VCaP (cell line): ENCODE data around the gene TSPAN18.
A peak's percentile ranks its signal among the peaks of the same experiment; 100 is the strongest.

ENCODE experiments used
- H3K27ac ChIP-seq: fragments of 450-650 bp; 2 replicates; pipeline ENCODE4 v1.5.1; 2017
- CTCF ChIP-seq: fragments of 450-650 bp; conservative IDR thresholded peaks from 2 replicates; pipeline ENCODE4 v1.5.1; 2017; ENCODE audit warnings: mild to moderate bottlenecking, moderate library complexity

TSPAN18 gene

GRCh38 chr11:44780940-44781631, 54.3 kb downstream of the TSPAN18 start:
- H3K27ac ChIP-seq: no peak overlapping the region
- no peak for TF ChIP-seq CTCF

- no peak for TF ChIP-seq CTCF
- no peak overlapping the region for H3K27ac ChIP-seq
Observed at GRCh38 chr11:44781655-44782054, 54.9 kb downstream of the TSPAN18 start.

- no peak for TF ChIP-seq CTCF
- no peak overlapping the region for H3K27ac ChIP-seq
Observed at GRCh38 chr11:44782478-44782877, 55.7 kb downstream of the TSPAN18 start.

- no peak overlapping the region for H3K27ac ChIP-seq
- no peak for TF ChIP-seq CTCF
Observed at GRCh38 chr11:44784436-44784760, 57.6 kb downstream of the TSPAN18 start.

- TF ChIP-seq CTCF: no peak
- H3K27ac ChIP-seq: no peak overlapping the region
Observed at GRCh38 chr11:44784851-44785250, 58.1 kb downstream of the TSPAN18 start.

GRCh38 chr11:44785856-44786607, 59.3 kb downstream of the TSPAN18 start:
- TF ChIP-seq CTCF: peak; percentile 14; the same call in 1 of the 2 replicates
- no peak overlapping the region for H3K27ac ChIP-seq

GRCh38 chr11:44787070-44787469, 60.3 kb downstream of the TSPAN18 start:
- H3K27ac ChIP-seq: no peak overlapping the region
- no peak for TF ChIP-seq CTCF
